HL-60 (cell line): ENCODE measurements around the gene SGMS1.

ENCODE experiments used
- POLR2AphosphoS5 ChIP-seq: IDR thresholded peaks from 2 replicates; pipeline ENCODE4 v1.6.1; 2012; ENCODE audit warnings: low read depth
- SPI1 ChIP-seq: IDR thresholded peaks from 2 replicates; pipeline ENCODE4 v1.6.1; 2012; ENCODE audit warnings: low read depth, mild to moderate bottlenecking, borderline replicate concordance
- TF ChIP-seq, protein P1 (sequence below): IDR thresholded peaks from one replicate; pipeline ENCODE4 v1.5.1; 2011; ENCODE audit warnings: low read length, control low read depth, inconsistent platforms; ENCODE audit not compliant: insufficient read depth
- TF ChIP-seq, protein P2 (sequence below): IDR thresholded peaks from 2 replicates; pipeline ENCODE4 v1.6.1; 2012; ENCODE audit warnings: low read depth; ENCODE audit not compliant: insufficient replicate concordance

DNA sequence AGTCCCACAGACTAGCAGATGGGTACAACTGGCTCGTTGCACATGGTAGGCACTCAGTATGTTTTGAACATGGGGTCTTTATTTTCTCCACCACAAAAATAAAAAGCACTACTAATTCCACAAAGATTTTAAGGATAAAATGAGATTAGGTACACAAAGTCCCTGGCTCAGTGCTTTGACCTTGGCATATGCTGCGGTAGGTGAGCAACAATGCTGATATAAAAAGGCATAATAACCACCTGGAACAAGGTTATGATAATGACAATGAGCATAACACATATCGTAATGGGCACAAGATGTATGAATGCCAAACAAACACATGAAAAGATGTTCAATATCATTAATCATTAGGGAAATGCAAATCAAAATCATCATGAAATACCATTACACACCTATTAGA, 26.9 kb downstream of the SGMS1 start:
- TF ChIP-seq, protein P1, sequence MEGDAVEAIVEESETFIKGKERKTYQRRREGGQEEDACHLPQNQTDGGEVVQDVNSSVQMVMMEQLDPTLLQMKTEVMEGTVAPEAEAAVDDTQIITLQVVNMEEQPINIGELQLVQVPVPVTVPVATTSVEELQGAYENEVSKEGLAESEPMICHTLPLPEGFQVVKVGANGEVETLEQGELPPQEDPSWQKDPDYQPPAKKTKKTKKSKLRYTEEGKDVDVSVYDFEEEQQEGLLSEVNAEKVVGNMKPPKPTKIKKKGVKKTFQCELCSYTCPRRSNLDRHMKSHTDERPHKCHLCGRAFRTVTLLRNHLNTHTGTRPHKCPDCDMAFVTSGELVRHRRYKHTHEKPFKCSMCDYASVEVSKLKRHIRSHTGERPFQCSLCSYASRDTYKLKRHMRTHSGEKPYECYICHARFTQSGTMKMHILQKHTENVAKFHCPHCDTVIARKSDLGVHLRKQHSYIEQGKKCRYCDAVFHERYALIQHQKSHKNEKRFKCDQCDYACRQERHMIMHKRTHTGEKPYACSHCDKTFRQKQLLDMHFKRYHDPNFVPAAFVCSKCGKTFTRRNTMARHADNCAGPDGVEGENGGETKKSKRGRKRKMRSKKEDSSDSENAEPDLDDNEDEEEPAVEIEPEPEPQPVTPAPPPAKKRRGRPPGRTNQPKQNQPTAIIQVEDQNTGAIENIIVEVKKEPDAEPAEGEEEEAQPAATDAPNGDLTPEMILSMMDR, result no peak
- TF ChIP-seq, protein P2, sequence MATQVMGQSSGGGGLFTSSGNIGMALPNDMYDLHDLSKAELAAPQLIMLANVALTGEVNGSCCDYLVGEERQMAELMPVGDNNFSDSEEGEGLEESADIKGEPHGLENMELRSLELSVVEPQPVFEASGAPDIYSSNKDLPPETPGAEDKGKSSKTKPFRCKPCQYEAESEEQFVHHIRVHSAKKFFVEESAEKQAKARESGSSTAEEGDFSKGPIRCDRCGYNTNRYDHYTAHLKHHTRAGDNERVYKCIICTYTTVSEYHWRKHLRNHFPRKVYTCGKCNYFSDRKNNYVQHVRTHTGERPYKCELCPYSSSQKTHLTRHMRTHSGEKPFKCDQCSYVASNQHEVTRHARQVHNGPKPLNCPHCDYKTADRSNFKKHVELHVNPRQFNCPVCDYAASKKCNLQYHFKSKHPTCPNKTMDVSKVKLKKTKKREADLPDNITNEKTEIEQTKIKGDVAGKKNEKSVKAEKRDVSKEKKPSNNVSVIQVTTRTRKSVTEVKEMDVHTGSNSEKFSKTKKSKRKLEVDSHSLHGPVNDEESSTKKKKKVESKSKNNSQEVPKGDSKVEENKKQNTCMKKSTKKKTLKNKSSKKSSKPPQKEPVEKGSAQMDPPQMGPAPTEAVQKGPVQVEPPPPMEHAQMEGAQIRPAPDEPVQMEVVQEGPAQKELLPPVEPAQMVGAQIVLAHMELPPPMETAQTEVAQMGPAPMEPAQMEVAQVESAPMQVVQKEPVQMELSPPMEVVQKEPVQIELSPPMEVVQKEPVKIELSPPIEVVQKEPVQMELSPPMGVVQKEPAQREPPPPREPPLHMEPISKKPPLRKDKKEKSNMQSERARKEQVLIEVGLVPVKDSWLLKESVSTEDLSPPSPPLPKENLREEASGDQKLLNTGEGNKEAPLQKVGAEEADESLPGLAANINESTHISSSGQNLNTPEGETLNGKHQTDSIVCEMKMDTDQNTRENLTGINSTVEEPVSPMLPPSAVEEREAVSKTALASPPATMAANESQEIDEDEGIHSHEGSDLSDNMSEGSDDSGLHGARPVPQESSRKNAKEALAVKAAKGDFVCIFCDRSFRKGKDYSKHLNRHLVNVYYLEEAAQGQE, result no peak
- no peak for TF ChIP-seq POLR2AphosphoS5
- TF ChIP-seq SPI1, result no peak
